ENCODE results near the gene OSBPL5. TPM values are rescaled to one million over a fixed set of nuclear protein-coding genes. Genes with fewer than 3 reads are reported as not detected.

Gene OSBPL5
- total RNA-seq, 1 donor from 2014 or later, result 92.0 TPM

DNA sequence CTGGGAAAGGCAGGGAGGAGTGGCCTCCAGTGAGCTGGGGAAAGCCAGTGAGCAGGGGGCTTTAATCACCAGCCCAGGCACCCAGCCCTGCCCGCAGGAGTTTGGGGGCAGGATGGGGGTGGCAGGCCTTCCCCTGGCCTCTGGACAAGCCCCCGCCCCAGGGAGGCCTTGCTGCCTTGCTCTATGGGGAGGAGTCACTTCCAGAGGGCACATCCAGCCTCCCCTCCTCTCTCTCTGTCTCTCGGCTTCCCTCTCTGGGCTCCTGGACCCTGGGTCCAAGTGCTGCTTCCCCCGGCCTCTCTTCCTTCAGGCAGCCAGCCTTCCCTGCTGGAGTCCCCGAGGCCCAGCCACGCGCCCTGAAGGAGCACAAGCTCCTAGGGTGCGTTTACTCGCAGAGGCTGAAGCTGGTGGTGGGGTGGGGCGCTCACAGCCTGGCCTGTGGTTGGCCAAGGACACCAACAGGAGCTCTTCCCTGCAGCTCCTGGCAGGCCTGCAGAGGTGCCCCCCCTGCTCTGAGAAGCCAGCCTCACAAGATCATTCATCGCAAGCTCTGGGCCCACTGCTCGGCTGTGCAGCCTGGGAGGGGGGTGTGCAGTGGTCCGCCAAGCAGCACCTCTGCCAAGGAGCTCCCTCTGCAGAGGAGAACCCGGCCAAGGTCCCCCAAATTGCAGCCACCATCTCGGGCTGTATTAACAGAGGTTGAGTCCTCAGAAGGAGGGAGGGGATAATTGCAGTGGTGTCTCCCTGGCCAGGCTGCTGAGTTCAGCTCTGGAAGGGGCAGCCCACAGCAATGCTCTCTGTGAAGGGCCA, 25.4 kb downstream of the OSBPL5 start:
- Histone ChIP-seq H3K27me3 (no peaks in the 10 kb centered on the region), H3K36me3 (no peaks in the 10 kb centered on the region), H3K4me1 (peaks cover 0 to 8% of the 10 kb centered on the region in 2 donors), H3K4me3 (no peak overlapping the region), H3K27ac (no peak overlapping the region), H3K9me3 (no peaks in the 10 kb centered on the region)
- no peak for DNase-seq (ENCODE audit: low spot score in 2 of 2)
- intact Hi-C loops (cut with DNase I), result no loop called here
- TF ChIP-seq, protein P1, sequence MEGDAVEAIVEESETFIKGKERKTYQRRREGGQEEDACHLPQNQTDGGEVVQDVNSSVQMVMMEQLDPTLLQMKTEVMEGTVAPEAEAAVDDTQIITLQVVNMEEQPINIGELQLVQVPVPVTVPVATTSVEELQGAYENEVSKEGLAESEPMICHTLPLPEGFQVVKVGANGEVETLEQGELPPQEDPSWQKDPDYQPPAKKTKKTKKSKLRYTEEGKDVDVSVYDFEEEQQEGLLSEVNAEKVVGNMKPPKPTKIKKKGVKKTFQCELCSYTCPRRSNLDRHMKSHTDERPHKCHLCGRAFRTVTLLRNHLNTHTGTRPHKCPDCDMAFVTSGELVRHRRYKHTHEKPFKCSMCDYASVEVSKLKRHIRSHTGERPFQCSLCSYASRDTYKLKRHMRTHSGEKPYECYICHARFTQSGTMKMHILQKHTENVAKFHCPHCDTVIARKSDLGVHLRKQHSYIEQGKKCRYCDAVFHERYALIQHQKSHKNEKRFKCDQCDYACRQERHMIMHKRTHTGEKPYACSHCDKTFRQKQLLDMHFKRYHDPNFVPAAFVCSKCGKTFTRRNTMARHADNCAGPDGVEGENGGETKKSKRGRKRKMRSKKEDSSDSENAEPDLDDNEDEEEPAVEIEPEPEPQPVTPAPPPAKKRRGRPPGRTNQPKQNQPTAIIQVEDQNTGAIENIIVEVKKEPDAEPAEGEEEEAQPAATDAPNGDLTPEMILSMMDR (IDR thresholded peaks at IDR 0.05), result no peak

- no peaks in the 10 kb centered on the region for H3K36me3 ChIP-seq
- H3K27ac ChIP-seq, result no peak overlapping the region
- intact Hi-C loops (cut with DNase I), result no loop called here
- no peak for DNase-seq (ENCODE audit: low spot score in 2 of 2)
- H3K9me3 ChIP-seq, result no peaks in the 10 kb centered on the region
- no peaks in the 10 kb centered on the region for H3K27me3 ChIP-seq
- H3K4me3 ChIP-seq, result no peak overlapping the region
- TF ChIP-seq, protein P1 (IDR thresholded peaks at IDR 0.05), result no peak
- peaks cover 0 to 8% of the 10 kb centered on the region in 2 donors for H3K4me1 ChIP-seq
Measured at GRCh38 chr11:3139086-3139440, 26.0 kb downstream of the OSBPL5 start.

DNA sequence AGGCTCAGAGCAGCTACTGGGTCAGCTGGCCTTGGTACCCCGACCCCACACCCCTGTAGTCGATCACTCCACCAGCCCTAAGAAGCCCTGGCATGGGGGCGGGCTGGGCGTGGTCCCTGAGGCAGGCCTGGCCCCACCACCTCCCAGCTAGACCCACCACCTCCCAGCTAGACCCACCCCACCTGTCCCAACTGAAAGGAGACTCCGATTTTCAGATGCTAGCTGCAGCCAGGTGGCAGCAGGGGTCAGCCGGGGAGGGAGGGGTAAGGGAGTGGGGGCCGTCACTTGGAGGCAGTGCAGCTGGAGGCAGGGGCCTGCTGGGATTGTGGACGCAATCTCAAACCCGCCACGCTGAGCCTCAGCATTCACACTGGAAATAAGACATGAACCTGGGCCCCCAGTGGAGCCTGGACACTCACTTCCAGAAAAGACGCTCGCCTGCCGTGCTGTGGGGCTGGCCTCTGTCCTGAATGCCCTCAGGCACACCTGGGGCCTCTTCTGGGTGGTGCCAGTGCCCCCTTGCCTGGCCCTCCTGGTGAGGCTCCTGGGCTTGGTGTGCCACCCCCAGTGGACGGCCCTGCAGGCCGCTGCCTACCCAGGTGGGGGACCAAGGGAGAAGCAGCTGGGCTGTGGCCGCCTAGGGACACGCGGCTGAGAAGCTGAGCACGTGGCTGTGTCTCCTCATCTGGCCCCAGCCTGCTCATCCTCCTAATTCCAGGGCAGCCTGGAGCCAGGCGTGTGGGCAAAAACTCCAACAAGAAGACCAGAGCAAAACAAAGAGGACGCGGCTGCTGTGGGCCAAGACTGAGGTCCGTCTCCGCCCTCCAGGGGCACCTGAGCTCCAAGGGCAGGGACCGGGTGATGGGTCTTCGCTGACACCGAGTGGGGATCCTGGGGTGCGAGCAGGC, 26.7 kb downstream of the OSBPL5 start:
- intact Hi-C loops (cut with DNase I), result no loop called here
- Histone ChIP-seq H3K9me3 (no peaks in the 10 kb centered on the region), H3K27ac (no peak overlapping the region), H3K4me1 (peaks cover 0 to 8% of the 10 kb centered on the region in 2 donors), H3K4me3 (no peak overlapping the region), H3K36me3 (no peaks in the 10 kb centered on the region), H3K27me3 (no peaks in the 10 kb centered on the region)
- TF ChIP-seq, protein P1 (IDR thresholded peaks at IDR 0.05), result no peak
- DNase-seq (ENCODE audit: low spot score in 2 of 2), result no peak

DNA sequence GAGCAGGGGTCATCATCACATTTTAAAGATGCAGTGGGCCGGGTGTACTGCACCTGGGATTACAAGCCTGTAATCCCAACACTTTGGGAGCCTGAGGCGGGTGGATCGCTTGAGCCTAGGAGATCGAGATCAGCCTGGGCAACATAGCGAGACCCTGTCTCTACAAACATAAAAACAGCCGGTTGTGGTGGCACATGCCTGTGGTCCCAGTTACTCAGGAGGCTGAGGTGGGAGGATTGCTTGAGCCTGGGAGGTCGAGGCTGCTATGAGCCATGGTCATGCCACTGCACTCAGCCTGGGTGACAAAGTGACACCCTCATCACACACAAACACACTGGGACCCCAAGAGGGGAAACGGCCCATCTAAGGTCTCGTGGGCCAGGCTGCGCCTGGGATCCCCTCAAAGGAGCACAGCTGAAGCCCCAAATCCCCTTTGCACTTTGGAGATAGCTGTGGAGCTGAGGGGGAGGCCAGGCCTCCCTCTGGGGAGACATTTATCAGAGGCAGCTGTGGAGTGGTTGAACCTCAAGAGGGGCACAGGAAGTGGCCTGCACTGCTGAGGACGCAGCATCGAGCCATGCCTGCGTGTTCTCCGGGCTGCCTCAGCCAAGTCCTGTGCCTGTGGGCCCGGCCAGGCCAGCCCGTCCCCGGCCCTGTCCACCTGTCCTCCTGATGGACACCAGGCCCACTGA, 27.5 kb downstream of the OSBPL5 start:
- intact Hi-C loops (cut with DNase I), result no loop called here
- H3K36me3 ChIP-seq, result peaks cover 0 to under 1% of the 10 kb centered on the region in 2 donors
- H3K4me1 ChIP-seq, result peaks cover 0 to 8% of the 10 kb centered on the region in 2 donors
- no peak overlapping the region for H3K4me3 ChIP-seq
- no peaks in the 10 kb centered on the region for H3K9me3 ChIP-seq
- no peak for DNase-seq (ENCODE audit: low spot score in 2 of 2)
- no peaks in the 10 kb centered on the region for H3K27me3 ChIP-seq
- TF ChIP-seq, protein P1 (IDR thresholded peaks at IDR 0.05), result no peak
- no peak overlapping the region for H3K27ac ChIP-seq
